Activated CD4-positive, alpha-beta T cell treated with anti-CD3 and anti-CD28 coated beads, Interleukin-2, amount 50 U/mL, for 24 hours (primary cell): Measurements from ENCODE around the gene AQP11.
A peak's percentile ranks its signal among the peaks of the same experiment; 100 is the strongest.
"Not testable (repeated sequence)": the region's sequence is repeated elsewhere in the genome, so short reads cannot be mapped to it uniquely, and the experiment has no call there.

Experiments
- DNase-seq, 2 donors: peaks; one replicate each; pipeline ENCODE4 v3.0.0-alpha.2; 2020; ENCODE audit warnings: low read depth in 1 of 2, low spot score in 1 of 2

The AQP11 gene

GRCh38 chr11:77590194-77590782, 535 bp downstream of the AQP11 start:
- DNase-seq, result no peak

GRCh38 chr11:77592727-77593126, 3.0 kb downstream of the AQP11 start:
- DNase-seq, result no peak

- no peak for DNase-seq
Measured at GRCh38 chr11:77593883-77594282, 4.1 kb downstream of the AQP11 start.

- no peak for DNase-seq
Measured at GRCh38 chr11:77596626-77597025, 6.9 kb downstream of the AQP11 start.

- DNase-seq, result no peak
Measured at GRCh38 chr11:77598195-77598594, 8.4 kb downstream of the AQP11 start.

- no peak for DNase-seq
Measured at GRCh38 chr11:77602381-77603088, 12.8 kb downstream of the AQP11 start.

GRCh38 chr11:77604281-77604680, 14.5 kb downstream of the AQP11 start:
- DNase-seq, result no peak

GRCh38 chr11:77609234-77609633, 19.5 kb downstream of the AQP11 start:
- DNase-seq, result no peak

GRCh38 chr11:77611921-77612320, 22.2 kb downstream of the AQP11 start:
- DNase-seq, result no peak

GRCh38 chr11:77617892-77618291, 28.1 kb downstream of the AQP11 start:
- no peak for DNase-seq

- peak in 1 of 2 donors; percentile 19 for DNase-seq
Measured at GRCh38 chr11:77619576-77620198, 29.9 kb downstream of the AQP11 start.

GRCh38 chr11:77630157-77630710, 40.5 kb downstream of the AQP11 start:
- DNase-seq, result no peak

GRCh38 chr11:77633926-77634325, 44.2 kb downstream of the AQP11 start:
- DNase-seq, result not testable (repeated sequence)

GRCh38 chr11:77636731-77637344, 47.1 kb downstream of the AQP11 start:
- no peak for DNase-seq

GRCh38 chr11:77637345-77638165, 47.8 kb downstream of the AQP11 start, which contains the start of gene CLNS1A:
Gene CLNS1A (minus strand): TSS chr11:77637794. CDS start chr11:77637714, 80 bp downstream.
- peak; percentile 65 to 79 for DNase-seq

GRCh38 chr11:77642228-77642627, 52.5 kb downstream of the AQP11 start:
- DNase-seq, result no peak

GRCh38 chr11:77644887-77645286, 55.1 kb downstream of the AQP11 start:
- no peak for DNase-seq

GRCh38 chr11:77647654-77648305, 58.0 kb downstream of the AQP11 start:
- no peak for DNase-seq

- DNase-seq, result no peak
Measured at GRCh38 chr11:77650123-77650522, 60.4 kb downstream of the AQP11 start.

- no peak for DNase-seq
Measured at GRCh38 chr11:77654770-77655434, 65.1 kb downstream of the AQP11 start.
